HG02938 (cell line): ENCODE results near the gene PLGRKT.
"Not testable (repeated sequence)": the region's sequence is repeated elsewhere in the genome, so short reads cannot be mapped to it uniquely, and the experiment has no call there.

ENCODE experiments used
- ATAC-seq: cut with Tn5 transposase; IDR thresholded peaks from one replicate; pipeline ENCODE4 v1.9.1; 2021; ENCODE audit warnings: mild to moderate bottlenecking, moderate library complexity; ENCODE audit not compliant: unreplicated experiment

Gene PLGRKT

GRCh38 chr9:5437254-5438216 lies at the start of gene PLGRKT:
Gene PLGRKT, minus strand, starts transcription at chr9:5437925. Its CDS starts 5,948 bp downstream, at chr9:5431977.
- peak; percentile 70 for ATAC-seq

- ATAC-seq: no peak
Observed at GRCh38 chr9:5486988-5487387, 49.3 kb upstream of the PLGRKT start.

- ATAC-seq: no peak
Observed at GRCh38 chr9:5485378-5486085, 47.8 kb upstream of the PLGRKT start.

GRCh38 chr9:5483306-5483705 lies 45.6 kb upstream of the PLGRKT start:
- no peak for ATAC-seq

GRCh38 chr9:5482194-5482593 lies 44.5 kb upstream of the PLGRKT start:
- ATAC-seq: no peak

- no peak for ATAC-seq
Observed at GRCh38 chr9:5481322-5482040, 43.8 kb upstream of the PLGRKT start.

GRCh38 chr9:5480919-5481318 lies 43.2 kb upstream of the PLGRKT start:
- ATAC-seq: no peak

- no peak for ATAC-seq
Observed at GRCh38 chr9:5479994-5480694, 42.4 kb upstream of the PLGRKT start.

GRCh38 chr9:5478206-5478605 lies 40.5 kb upstream of the PLGRKT start:
- no peak for ATAC-seq

- not testable (repeated sequence) for ATAC-seq
Observed at GRCh38 chr9:5475611-5476010, 37.9 kb upstream of the PLGRKT start.

- ATAC-seq: no peak
Observed at GRCh38 chr9:5470816-5471215, 33.1 kb upstream of the PLGRKT start.

- no peak for ATAC-seq
Observed at GRCh38 chr9:5470122-5470521, 32.4 kb upstream of the PLGRKT start.

- ATAC-seq: no peak
Observed at GRCh38 chr9:5468850-5469249, 31.1 kb upstream of the PLGRKT start.

GRCh38 chr9:5466766-5467165 lies 29.0 kb upstream of the PLGRKT start:
- no peak for ATAC-seq

- ATAC-seq: no peak
Observed at GRCh38 chr9:5466005-5466404, 28.3 kb upstream of the PLGRKT start.

- ATAC-seq: not testable (repeated sequence)
Observed at GRCh38 chr9:5464831-5465330, 27.2 kb upstream of the PLGRKT start.

- ATAC-seq: no peak
Observed at GRCh38 chr9:5460157-5460556, 22.4 kb upstream of the PLGRKT start.

GRCh38 chr9:5459289-5459829 lies 21.6 kb upstream of the PLGRKT start:
- peak; percentile 54 for ATAC-seq

GRCh38 chr9:5455181-5455580 lies 17.5 kb upstream of the PLGRKT start:
- no peak for ATAC-seq

- no peak for ATAC-seq
Observed at GRCh38 chr9:5453673-5454072, 15.9 kb upstream of the PLGRKT start.
